ENCODE results near the gene DAG1. TPM values are rescaled to one million over a fixed set of nuclear protein-coding genes. Genes with fewer than 3 reads are reported as not detected.

The DAG1 gene
- total RNA-seq, 1 experiment from 2014 or later = 206 TPM

- Histone ChIP-seq H3K4me3 (no peak overlapping the region), H3K36me3 (ENCODE audit: low read depth) (peaks cover 4% of the 10 kb centered on the region; the same call in 1 of the 2 replicates), H3K4me1 (replicated peaks; ENCODE audit: insufficient read depth) (peaks cover 4% of the 10 kb centered on the region), H3K79me2 (ENCODE audit: low read depth) (peaks cover 35% of the 10 kb centered on the region), H3K27ac (no peak overlapping the region), H3K4me2 (no peak overlapping the region), H3K9me3 (ENCODE audit: insufficient read depth, low read depth) (no peaks in the 10 kb centered on the region), H3K9me2 (ENCODE audit: insufficient read depth) (no peaks in the 10 kb centered on the region), H4K20me1 (ENCODE audit: insufficient read depth) (0 out of 2 replicates have a peak, but pooled peaks cover 4% of the 10 kb centered on the region), H3F3A (ENCODE audit: insufficient read depth, low read depth) (no peaks in the 10 kb centered on the region), H3K27me3 (ENCODE audit: insufficient read depth, low read depth) (no peaks in the 10 kb centered on the region), H2AFZ (no peak overlapping the region)
- ChIA-PET CTCF (no interaction called here), POLR2A (ENCODE audit: unreplicated experiment) (interaction anchor here (0.6 kb wide), 1 partner anchor 11 kb away, joined by 3 read pairs; no protein-coding TSS in a partner anchor)
- no peak for DNase-seq
- TF ChIP-seq EZH2 (IDR thresholded peaks at IDR 0.05; ENCODE audit: low read depth) (no peak), CTCF (conservative IDR thresholded peaks at IDR 0.05) (no peak)
- BruUV-seq (replicated peaks) = no TSS peak
- intact Hi-C loops (cut with micrococcal nuclease; ENCODE audit: unreplicated experiment) = no loop called here
Observed at GRCh38 chr3:49489247-49489646, 19.2 kb downstream of the DAG1 start.

DNA sequence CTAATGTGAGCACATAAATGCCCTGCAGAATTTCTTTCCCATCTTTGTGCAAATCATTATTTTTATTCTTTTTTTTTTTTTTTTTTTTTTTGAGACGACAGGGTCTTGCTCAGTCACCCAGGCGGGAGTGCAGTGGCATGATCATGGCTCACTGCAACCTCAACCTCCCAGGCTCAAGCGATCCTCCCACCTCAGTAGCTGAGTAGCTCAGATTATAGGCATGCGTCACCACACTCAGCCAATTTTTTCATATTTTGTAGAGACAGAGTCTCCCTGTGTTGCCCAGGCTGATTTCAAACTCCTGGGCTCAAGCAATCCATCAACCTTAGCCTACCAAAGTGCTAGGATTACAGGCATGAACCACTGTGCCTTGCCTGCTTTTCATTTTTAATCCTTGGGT lies 22.9 kb downstream of the DAG1 start:
- CTCF ChIA-PET = interaction anchor here (0.6 kb wide), 1 partner anchor 179 kb away, joined by 13 read pairs; no protein-coding TSS in a partner anchor
- POLR2A ChIA-PET (ENCODE audit: unreplicated experiment) = no interaction called here
- TF ChIP-seq EZH2 (IDR thresholded peaks at IDR 0.05; ENCODE audit: low read depth) (no peak), CTCF (conservative IDR thresholded peaks at IDR 0.05) (no peak)

DNA sequence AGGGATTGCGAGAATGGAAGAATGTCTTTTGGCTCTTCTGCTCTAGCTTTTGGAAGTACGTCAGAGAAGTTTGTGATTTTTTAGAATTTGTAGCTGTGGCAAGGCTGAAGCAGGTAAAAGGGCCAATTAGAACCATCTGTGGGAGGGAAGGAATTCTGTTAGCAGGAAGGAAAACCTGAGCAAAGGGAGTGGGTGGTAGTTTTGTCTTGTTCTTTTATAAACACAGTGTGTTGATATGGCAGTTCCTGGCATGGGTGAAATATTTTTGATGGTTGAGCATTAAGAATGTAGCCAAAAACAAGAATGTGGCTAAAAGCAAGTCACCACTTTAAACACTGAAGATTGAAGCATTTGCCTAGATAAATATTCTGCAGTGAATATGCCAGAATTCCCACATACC lies 23.8 kb downstream of the DAG1 start:
- H3K36me3 ChIP-seq (ENCODE audit: low read depth) = no peaks in the 10 kb centered on the region
- ChIA-PET CTCF (no interaction called here), POLR2A (ENCODE audit: unreplicated experiment) (no interaction called here)
- intact Hi-C loops (cut with micrococcal nuclease; ENCODE audit: unreplicated experiment) = no loop called here
- H3K4me1 ChIP-seq (replicated peaks; ENCODE audit: insufficient read depth) = no peaks in the 10 kb centered on the region
- no peaks in the 10 kb centered on the region for H3F3A ChIP-seq (ENCODE audit: insufficient read depth, low read depth)
- H2AFZ ChIP-seq = no peak overlapping the region
- no peaks in the 10 kb centered on the region for H3K9me2 ChIP-seq (ENCODE audit: insufficient read depth)
- no peak for TF ChIP-seq CTCF (conservative IDR thresholded peaks at IDR 0.05)
- no peak for TF ChIP-seq EZH2 (IDR thresholded peaks at IDR 0.05; ENCODE audit: low read depth)
- no peak overlapping the region for H3K27ac ChIP-seq
- peaks cover 19% of the 10 kb centered on the region for H3K79me2 ChIP-seq (ENCODE audit: low read depth)
- H3K4me2 ChIP-seq = no peak overlapping the region
- no peaks in the 10 kb centered on the region for H3K27me3 ChIP-seq (ENCODE audit: insufficient read depth, low read depth)
- BruUV-seq (replicated peaks) = no TSS peak
- no peaks in the 10 kb centered on the region for H3K9me3 ChIP-seq (ENCODE audit: insufficient read depth, low read depth)
- DNase-seq = no peak
- H3K4me3 ChIP-seq = no peak overlapping the region
- H4K20me1 ChIP-seq (ENCODE audit: insufficient read depth) = no peaks in the 10 kb centered on the region

More for the DNA sequence above, 22.9 kb downstream of the DAG1 start:
- Histone ChIP-seq H4K20me1 (ENCODE audit: insufficient read depth) (no peaks in the 10 kb centered on the region), H3K79me2 (ENCODE audit: low read depth) (peaks cover 21% of the 10 kb centered on the region), H3K4me1 (replicated peaks; ENCODE audit: insufficient read depth) (no peaks in the 10 kb centered on the region), H3K9me3 (ENCODE audit: insufficient read depth, low read depth) (no peaks in the 10 kb centered on the region), H3K27ac (no peak overlapping the region), H3K4me2 (no peak overlapping the region), H2AFZ (no peak overlapping the region), H3F3A (ENCODE audit: insufficient read depth, low read depth) (no peaks in the 10 kb centered on the region), H3K27me3 (ENCODE audit: insufficient read depth, low read depth) (no peaks in the 10 kb centered on the region), H3K9me2 (ENCODE audit: insufficient read depth) (no peaks in the 10 kb centered on the region), H3K4me3 (no peak overlapping the region), H3K36me3 (ENCODE audit: low read depth) (peaks cover 4% of the 10 kb centered on the region; the same call in 1 of the 2 replicates)
- intact Hi-C loops (cut with micrococcal nuclease; ENCODE audit: unreplicated experiment) = no loop called here
- DNase-seq = no peak
- BruUV-seq (replicated peaks) = no TSS peak
